ENCODE results near the gene HMGXB3.

Gene HMGXB3

GRCh38 chr5:149975409-149975808, 25.1 kb upstream of the HMGXB3 start:
- H3K4me3 ChIP-seq (ENCODE audit: low read depth, low read length): no peak overlapping the region
- no peak for DNase-seq (ENCODE audit: low read depth)
- TF ChIP-seq POLR2A (IDR thresholded peaks at IDR 0.05; ENCODE audit: extremely low read depth, insufficient read length): no peak

DNA sequence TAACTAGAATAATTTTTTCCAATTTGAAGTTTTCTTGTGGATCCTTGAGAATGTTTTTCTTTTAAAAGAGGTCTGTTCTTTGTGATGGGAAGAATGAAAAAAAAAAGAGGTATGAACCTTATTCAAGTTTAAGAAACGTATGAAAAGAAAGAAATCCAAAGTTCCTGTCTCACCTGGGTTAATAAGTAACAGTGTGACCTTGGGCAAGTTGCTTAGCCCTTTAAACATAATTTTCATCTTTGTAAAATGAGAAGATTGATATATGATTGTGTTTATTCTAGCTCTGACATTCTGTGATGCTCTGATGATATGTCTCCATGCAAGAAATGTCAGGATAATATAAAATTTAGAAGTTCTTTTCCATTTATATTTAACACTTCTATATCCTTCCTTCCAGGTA, 20.6 kb upstream of the HMGXB3 start:
- DNase-seq (ENCODE audit: low read depth): no peak
- H3K4me3 ChIP-seq (ENCODE audit: low read depth, low read length): no peak overlapping the region
- TF ChIP-seq, protein P1, sequence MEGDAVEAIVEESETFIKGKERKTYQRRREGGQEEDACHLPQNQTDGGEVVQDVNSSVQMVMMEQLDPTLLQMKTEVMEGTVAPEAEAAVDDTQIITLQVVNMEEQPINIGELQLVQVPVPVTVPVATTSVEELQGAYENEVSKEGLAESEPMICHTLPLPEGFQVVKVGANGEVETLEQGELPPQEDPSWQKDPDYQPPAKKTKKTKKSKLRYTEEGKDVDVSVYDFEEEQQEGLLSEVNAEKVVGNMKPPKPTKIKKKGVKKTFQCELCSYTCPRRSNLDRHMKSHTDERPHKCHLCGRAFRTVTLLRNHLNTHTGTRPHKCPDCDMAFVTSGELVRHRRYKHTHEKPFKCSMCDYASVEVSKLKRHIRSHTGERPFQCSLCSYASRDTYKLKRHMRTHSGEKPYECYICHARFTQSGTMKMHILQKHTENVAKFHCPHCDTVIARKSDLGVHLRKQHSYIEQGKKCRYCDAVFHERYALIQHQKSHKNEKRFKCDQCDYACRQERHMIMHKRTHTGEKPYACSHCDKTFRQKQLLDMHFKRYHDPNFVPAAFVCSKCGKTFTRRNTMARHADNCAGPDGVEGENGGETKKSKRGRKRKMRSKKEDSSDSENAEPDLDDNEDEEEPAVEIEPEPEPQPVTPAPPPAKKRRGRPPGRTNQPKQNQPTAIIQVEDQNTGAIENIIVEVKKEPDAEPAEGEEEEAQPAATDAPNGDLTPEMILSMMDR (IDR thresholded peaks at IDR 0.05; ENCODE audit: low read depth, low read length): no peak
- TF ChIP-seq MYC (IDR thresholded peaks at IDR 0.05; ENCODE audit: low read depth, low read length) (no peak), MAX (IDR thresholded peaks at IDR 0.05; ENCODE audit: low read depth, low read length) (no peak), POLR2A (IDR thresholded peaks at IDR 0.05; ENCODE audit: extremely low read depth, insufficient read length) (no peak)

DNA sequence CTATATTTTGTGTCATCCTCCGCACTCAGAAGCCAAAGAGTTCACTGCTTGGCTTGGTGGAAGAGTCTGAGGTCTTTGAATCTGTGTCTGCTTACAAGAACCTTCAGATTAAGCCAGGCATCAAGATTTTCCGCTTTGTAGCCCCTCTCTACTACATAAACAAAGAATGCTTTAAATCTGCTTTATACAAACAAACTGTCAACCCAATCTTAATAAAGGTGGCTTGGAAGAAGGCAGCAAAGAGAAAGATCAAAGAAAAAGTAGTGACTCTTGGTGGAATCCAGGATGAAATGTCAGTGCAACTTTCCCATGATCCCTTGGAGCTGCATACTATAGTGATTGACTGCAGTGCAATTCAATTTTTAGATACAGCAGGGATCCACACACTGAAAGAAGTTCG, 19.3 kb upstream of the HMGXB3 start:
- DNase-seq (ENCODE audit: low read depth): no peak
- TF ChIP-seq, protein P1 (IDR thresholded peaks at IDR 0.05; ENCODE audit: low read depth, low read length): no peak
- TF ChIP-seq POLR2A (IDR thresholded peaks at IDR 0.05; ENCODE audit: extremely low read depth, insufficient read length): no peak
- TF ChIP-seq MYC (IDR thresholded peaks at IDR 0.05; ENCODE audit: low read depth, low read length): no peak
- TF ChIP-seq MAX (IDR thresholded peaks at IDR 0.05; ENCODE audit: low read depth, low read length): no peak
- no peak overlapping the region for H3K4me3 ChIP-seq (ENCODE audit: low read depth, low read length)

DNA sequence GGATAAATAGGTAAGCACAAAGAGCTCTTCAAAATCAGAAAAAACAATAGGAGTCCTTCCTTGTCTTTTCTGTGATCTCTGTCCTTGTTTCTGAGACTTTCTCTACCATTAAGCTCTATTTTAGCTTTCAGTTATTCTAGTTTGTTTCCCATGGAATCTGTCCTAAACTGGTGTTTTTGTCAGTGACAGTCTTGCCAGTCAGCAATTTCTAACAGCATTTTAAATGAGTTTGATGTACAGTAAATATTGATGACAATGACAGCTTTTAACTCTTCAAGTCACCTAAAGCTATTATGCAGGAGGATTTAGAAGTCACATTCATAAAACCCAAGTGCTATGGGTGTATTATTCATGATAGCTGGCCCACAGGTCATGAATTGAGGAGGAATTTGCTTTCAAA, 18.0 kb upstream of the HMGXB3 start:
- TF ChIP-seq, protein P1 (IDR thresholded peaks at IDR 0.05; ENCODE audit: low read depth, low read length): no peak
- TF ChIP-seq MAX (IDR thresholded peaks at IDR 0.05; ENCODE audit: low read depth, low read length): no peak
- no peak for TF ChIP-seq MYC (IDR thresholded peaks at IDR 0.05; ENCODE audit: low read depth, low read length)
- TF ChIP-seq POLR2A (IDR thresholded peaks at IDR 0.05; ENCODE audit: extremely low read depth, insufficient read length): no peak
- no peak for DNase-seq (ENCODE audit: low read depth)
- H3K4me3 ChIP-seq (ENCODE audit: low read depth, low read length): no peak overlapping the region

- H3K4me3 ChIP-seq (ENCODE audit: low read depth, low read length): no peak overlapping the region
- TF ChIP-seq MAX (IDR thresholded peaks at IDR 0.05; ENCODE audit: low read depth, low read length) (no peak), POLR2A (IDR thresholded peaks at IDR 0.05; ENCODE audit: extremely low read depth, insufficient read length) (no peak), MYC (IDR thresholded peaks at IDR 0.05; ENCODE audit: low read depth, low read length) (no peak)
- TF ChIP-seq, protein P1 (IDR thresholded peaks at IDR 0.05; ENCODE audit: low read depth, low read length): no peak
- peak; percentile 18 for DNase-seq (ENCODE audit: low read depth)
These were observed 12.4 kb upstream of the HMGXB3 start for GRCh38 chr5:149988126-149988525.

- TF ChIP-seq POLR2A (IDR thresholded peaks at IDR 0.05; ENCODE audit: extremely low read depth, insufficient read length) (no peak), MYC (IDR thresholded peaks at IDR 0.05; ENCODE audit: low read depth, low read length) (no peak), MAX (IDR thresholded peaks at IDR 0.05; ENCODE audit: low read depth, low read length) (peak; percentile 43; the same call in 1 of the 2 replicates)
- TF ChIP-seq, protein P1 (IDR thresholded peaks at IDR 0.05; ENCODE audit: low read depth, low read length): peak; percentile 87
- no peak overlapping the region for H3K4me3 ChIP-seq (ENCODE audit: low read depth, low read length)
- DNase-seq (ENCODE audit: low read depth): peak; percentile 79
These were observed 9.8 kb upstream of the HMGXB3 start for GRCh38 chr5:149990518-149991376.
